HG03139 (cell line): ENCODE results near the gene PPIP5K2.
"Not testable (repeated sequence)": the region's sequence is repeated elsewhere in the genome, so short reads cannot be mapped to it uniquely, and the experiment has no call there.

Experiments
- ATAC-seq: cut with Tn5 transposase; IDR thresholded peaks from one replicate; pipeline ENCODE4 v1.9.1; 2021; ENCODE audit not compliant: unreplicated experiment

Gene PPIP5K2

GRCh38 chr5:103120607-103121200, 603 bp downstream of the PPIP5K2 start:
- ATAC-seq, result no peak

- no peak for ATAC-seq
Measured at GRCh38 chr5:103122242-103122641, 2.1 kb downstream of the PPIP5K2 start.

GRCh38 chr5:103126557-103126956, 6.5 kb downstream of the PPIP5K2 start:
- no peak for ATAC-seq

GRCh38 chr5:103127292-103127817, 7.3 kb downstream of the PPIP5K2 start:
- no peak for ATAC-seq

- no peak for ATAC-seq
Measured at GRCh38 chr5:103128202-103128601, 8.1 kb downstream of the PPIP5K2 start.

GRCh38 chr5:103132684-103133083, 12.6 kb downstream of the PPIP5K2 start:
- no peak for ATAC-seq

GRCh38 chr5:103133231-103133630, 13.1 kb downstream of the PPIP5K2 start:
- no peak for ATAC-seq

GRCh38 chr5:103135461-103135860, 15.4 kb downstream of the PPIP5K2 start:
- no peak for ATAC-seq

- ATAC-seq, result no peak
Measured at GRCh38 chr5:103138202-103138690, 18.1 kb downstream of the PPIP5K2 start.

- ATAC-seq, result peak; percentile 93
Measured at GRCh38 chr5:103139264-103139865, 19.3 kb downstream of the PPIP5K2 start.

- ATAC-seq, result not testable (repeated sequence)
Measured at GRCh38 chr5:103142132-103142531, 22.0 kb downstream of the PPIP5K2 start.

- ATAC-seq, result no peak
Measured at GRCh38 chr5:103145196-103145595, 25.1 kb downstream of the PPIP5K2 start.

GRCh38 chr5:103148213-103148612, 28.1 kb downstream of the PPIP5K2 start:
- no peak for ATAC-seq

- no peak for ATAC-seq
Measured at GRCh38 chr5:103151156-103151555, 31.1 kb downstream of the PPIP5K2 start.

- ATAC-seq, result no peak
Measured at GRCh38 chr5:103166706-103167105, 46.6 kb downstream of the PPIP5K2 start.

- ATAC-seq, result no peak
Measured at GRCh38 chr5:103174147-103174546, 54.0 kb downstream of the PPIP5K2 start.

- no peak for ATAC-seq
Measured at GRCh38 chr5:103177543-103177942, 57.4 kb downstream of the PPIP5K2 start.

- ATAC-seq, result no peak
Measured at GRCh38 chr5:103178167-103178566, 58.1 kb downstream of the PPIP5K2 start.

- no peak for ATAC-seq
Measured at GRCh38 chr5:103186152-103186551, 66.1 kb downstream of the PPIP5K2 start.

- ATAC-seq, result no peak
Measured at GRCh38 chr5:103188436-103188835, 68.3 kb downstream of the PPIP5K2 start.

- no peak for ATAC-seq
Measured at GRCh38 chr5:103203226-103203625, 83.1 kb downstream of the PPIP5K2 start.

- not testable (repeated sequence) for ATAC-seq
Measured at GRCh38 chr5:103204990-103205389, 84.9 kb downstream of the PPIP5K2 start.
